Dendritic cell treated with granulocyte-macrophage colony-stimulating factor and Interleukin-4, amounts not matched to agents 40 ng/mL and 50 ng/mL, for 4 days (primary cell): ENCODE results near the gene USP48.

Experiments used
- H3K27ac Mint-ChIP-seq: one replicate; pipeline ENCODE4 v1.8.0; 2022; ENCODE audit warnings: mild to moderate bottlenecking, mixed read lengths
- H3K27me3 Mint-ChIP-seq: one replicate; pipeline ENCODE4 v1.8.0; 2022; ENCODE audit warnings: mild to moderate bottlenecking, mixed read lengths
- H3K36me3 Mint-ChIP-seq: one replicate; pipeline ENCODE4 v1.8.0; 2022; ENCODE audit warnings: low read depth, mixed read lengths
- H3K4me1 Mint-ChIP-seq: one replicate; pipeline ENCODE4 v1.8.0; 2022; ENCODE audit warnings: low read depth, mixed read lengths
- H3K4me3 Mint-ChIP-seq: one replicate; pipeline ENCODE4 v1.8.0; 2022; ENCODE audit warnings: mild to moderate bottlenecking, moderate library complexity, mixed read lengths
- H3K9me3 Mint-ChIP-seq: one replicate; pipeline ENCODE4 v1.8.0; 2022; ENCODE audit warnings: mixed read lengths
- intact Hi-C: fragments of 100-400 bp; cut with micrococcal nuclease; formaldehyde crosslinking; loops from one replicate; pipeline ENCODE4 v1.15.0; 2022

USP48 gene

GRCh38 chr1:21759818-21760217, 23.1 kb downstream of the USP48 start:
- no peak overlapping the region for H3K4me3 Mint-ChIP-seq
- H3K27ac Mint-ChIP-seq: no peak overlapping the region
- H3K27me3 Mint-ChIP-seq: no peaks in the 10 kb centered on the region
- H3K4me1 Mint-ChIP-seq: peaks cover 39% of the 10 kb centered on the region
- H3K9me3 Mint-ChIP-seq: no peaks in the 10 kb centered on the region
- H3K36me3 Mint-ChIP-seq: peaks cover 20% of the 10 kb centered on the region
- intact Hi-C loops: no loop called here

- no peaks in the 10 kb centered on the region for H3K9me3 Mint-ChIP-seq
- peaks cover 27% of the 10 kb centered on the region for H3K36me3 Mint-ChIP-seq
- H3K4me3 Mint-ChIP-seq: no peak overlapping the region
- H3K27ac Mint-ChIP-seq: no peak overlapping the region
- intact Hi-C loops: no loop called here
- no peaks in the 10 kb centered on the region for H3K27me3 Mint-ChIP-seq
- H3K4me1 Mint-ChIP-seq: peaks cover 32% of the 10 kb centered on the region
Measured at GRCh38 chr1:21759182-21759581, 23.8 kb downstream of the USP48 start.

DNA sequence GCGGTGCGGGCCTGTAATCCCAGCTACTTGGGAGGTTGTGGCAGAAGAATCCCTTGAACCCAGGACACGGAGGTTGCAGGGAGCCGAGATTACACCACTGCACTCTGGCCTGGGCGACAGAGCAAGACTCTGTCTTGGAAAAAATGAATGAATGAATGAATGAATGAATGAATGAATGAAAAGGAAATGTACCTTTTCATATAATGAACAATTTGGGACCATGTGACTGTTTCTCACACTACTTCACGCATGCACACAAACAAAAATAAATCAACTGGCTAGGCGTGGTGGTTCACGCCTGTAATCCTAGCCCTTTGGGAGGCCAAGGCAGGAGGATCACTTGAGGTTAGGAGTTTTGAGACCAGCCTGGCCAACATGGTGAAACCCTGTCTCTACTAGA, 24.3 kb downstream of the USP48 start:
- H3K4me1 Mint-ChIP-seq: peaks cover 27% of the 10 kb centered on the region
- peaks cover 32% of the 10 kb centered on the region for H3K36me3 Mint-ChIP-seq
- no peak overlapping the region for H3K4me3 Mint-ChIP-seq
- no peaks in the 10 kb centered on the region for H3K9me3 Mint-ChIP-seq
- intact Hi-C loops: no loop called here
- H3K27ac Mint-ChIP-seq: no peak overlapping the region
- H3K27me3 Mint-ChIP-seq: no peaks in the 10 kb centered on the region

GRCh38 chr1:21756393-21757089, 26.4 kb downstream of the USP48 start:
- no peak overlapping the region for H3K4me3 Mint-ChIP-seq
- peaks cover 50% of the 10 kb centered on the region for H3K36me3 Mint-ChIP-seq
- H3K4me1 Mint-ChIP-seq: peaks cover 21% of the 10 kb centered on the region
- H3K27me3 Mint-ChIP-seq: no peaks in the 10 kb centered on the region
- H3K27ac Mint-ChIP-seq: no peak overlapping the region
- no peaks in the 10 kb centered on the region for H3K9me3 Mint-ChIP-seq
- intact Hi-C loops: no loop called here

DNA sequence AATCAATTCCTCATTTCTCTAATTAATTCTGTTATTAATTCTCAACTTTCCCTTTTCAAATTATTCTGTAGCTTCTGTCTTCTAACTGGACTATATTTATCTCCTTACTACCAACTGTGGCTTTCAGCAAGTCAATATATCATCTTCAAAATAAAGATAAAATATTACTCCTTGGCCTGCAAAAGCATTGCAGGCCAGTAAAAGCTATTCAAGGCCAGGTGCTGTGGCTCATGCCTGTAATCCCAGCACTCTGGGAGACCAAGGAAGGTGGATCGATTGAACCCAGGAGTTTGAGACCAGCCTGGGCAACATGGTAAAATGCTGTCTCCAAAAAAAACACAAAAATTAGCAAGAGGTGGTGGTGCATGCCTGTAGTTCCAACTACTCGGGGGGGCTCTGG, 27.9 kb downstream of the USP48 start:
- intact Hi-C loops: no loop called here
- H3K27ac Mint-ChIP-seq: no peak overlapping the region
- peaks cover 65% of the 10 kb centered on the region for H3K36me3 Mint-ChIP-seq
- H3K4me1 Mint-ChIP-seq: peaks cover 15% of the 10 kb centered on the region
- no peaks in the 10 kb centered on the region for H3K9me3 Mint-ChIP-seq
- H3K27me3 Mint-ChIP-seq: no peaks in the 10 kb centered on the region
- no peak overlapping the region for H3K4me3 Mint-ChIP-seq

- intact Hi-C loops: no loop called here
- Mint-ChIP-seq H3K9me3 (no peaks in the 10 kb centered on the region), H3K4me1 (peaks cover 10% of the 10 kb centered on the region), H3K36me3 (peaks cover 70% of the 10 kb centered on the region), H3K4me3 (no peak overlapping the region), H3K27me3 (no peaks in the 10 kb centered on the region), H3K27ac (no peak overlapping the region)
Measured at GRCh38 chr1:21754583-21754982, 28.4 kb downstream of the USP48 start.

GRCh38 chr1:21752186-21752585, 30.8 kb downstream of the USP48 start:
- Mint-ChIP-seq H3K36me3 (peaks cover 91% of the 10 kb centered on the region), H3K4me1 (no peaks in the 10 kb centered on the region), H3K9me3 (no peaks in the 10 kb centered on the region), H3K27ac (no peak overlapping the region), H3K4me3 (no peak overlapping the region), H3K27me3 (no peaks in the 10 kb centered on the region)
- intact Hi-C loops: no loop called here

DNA sequence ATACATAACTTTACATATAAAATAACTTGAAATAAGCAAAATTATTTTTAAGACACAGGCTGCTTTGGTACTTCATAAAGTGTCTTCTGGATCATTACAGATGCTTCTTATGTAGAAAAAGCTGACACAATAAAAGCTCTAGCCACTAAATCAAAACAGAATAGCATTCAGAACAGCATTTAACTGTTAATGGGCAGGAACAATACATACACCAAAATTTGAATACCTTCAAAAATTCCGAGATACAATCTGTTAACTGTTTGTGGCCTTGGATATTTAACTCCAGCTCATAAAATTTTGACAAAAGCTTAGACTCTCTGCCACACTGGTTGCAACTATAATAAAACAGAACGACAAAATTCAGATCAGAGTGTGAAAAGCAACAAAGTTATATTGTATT, 31.7 kb downstream of the USP48 start:
- no peak overlapping the region for H3K4me3 Mint-ChIP-seq
- no peaks in the 10 kb centered on the region for H3K4me1 Mint-ChIP-seq
- intact Hi-C loops: no loop called here
- H3K9me3 Mint-ChIP-seq: no peaks in the 10 kb centered on the region
- no peaks in the 10 kb centered on the region for H3K27me3 Mint-ChIP-seq
- H3K27ac Mint-ChIP-seq: no peak overlapping the region
- H3K36me3 Mint-ChIP-seq: peaks cover 85% of the 10 kb centered on the region

- H3K4me3 Mint-ChIP-seq: no peak overlapping the region
- H3K36me3 Mint-ChIP-seq: peaks cover 81% of the 10 kb centered on the region
- H3K27me3 Mint-ChIP-seq: no peaks in the 10 kb centered on the region
- H3K4me1 Mint-ChIP-seq: no peaks in the 10 kb centered on the region
- no peaks in the 10 kb centered on the region for H3K9me3 Mint-ChIP-seq
- intact Hi-C loops: no loop called here
- H3K27ac Mint-ChIP-seq: no peak overlapping the region
Measured at GRCh38 chr1:21750841-21751240, 32.1 kb downstream of the USP48 start.

GRCh38 chr1:21749859-21750468, 33.0 kb downstream of the USP48 start:
- intact Hi-C loops: no loop called here
- H3K36me3 Mint-ChIP-seq: peaks cover 72% of the 10 kb centered on the region
- no peaks in the 10 kb centered on the region for H3K27me3 Mint-ChIP-seq
- H3K4me1 Mint-ChIP-seq: no peaks in the 10 kb centered on the region
- H3K27ac Mint-ChIP-seq: no peak overlapping the region
- no peak overlapping the region for H3K4me3 Mint-ChIP-seq
- H3K9me3 Mint-ChIP-seq: no peaks in the 10 kb centered on the region

DNA sequence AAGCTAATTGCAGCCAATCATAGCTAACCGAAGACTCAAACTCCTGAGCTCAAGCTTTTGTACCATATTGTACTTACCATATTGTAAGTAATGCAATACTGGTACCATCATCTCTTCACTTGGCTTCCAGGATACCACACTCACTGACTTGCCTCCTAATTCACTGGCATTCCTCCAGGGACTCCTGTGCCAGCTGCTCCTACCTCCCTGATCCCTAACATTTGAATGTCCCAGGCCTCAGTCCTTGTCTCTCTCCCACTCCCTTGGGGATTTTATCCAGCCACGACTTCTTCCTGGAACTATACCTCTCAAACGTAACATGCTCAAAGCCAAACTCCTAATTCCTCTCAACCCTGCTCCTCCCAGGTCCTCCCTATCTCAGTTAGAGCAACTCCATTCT, 33.8 kb downstream of the USP48 start:
- Mint-ChIP-seq H3K36me3 (peaks cover 72% of the 10 kb centered on the region), H3K27me3 (no peaks in the 10 kb centered on the region), H3K4me1 (no peaks in the 10 kb centered on the region), H3K9me3 (no peaks in the 10 kb centered on the region), H3K27ac (no peak overlapping the region), H3K4me3 (no peak overlapping the region)
- intact Hi-C loops: no loop called here

DNA sequence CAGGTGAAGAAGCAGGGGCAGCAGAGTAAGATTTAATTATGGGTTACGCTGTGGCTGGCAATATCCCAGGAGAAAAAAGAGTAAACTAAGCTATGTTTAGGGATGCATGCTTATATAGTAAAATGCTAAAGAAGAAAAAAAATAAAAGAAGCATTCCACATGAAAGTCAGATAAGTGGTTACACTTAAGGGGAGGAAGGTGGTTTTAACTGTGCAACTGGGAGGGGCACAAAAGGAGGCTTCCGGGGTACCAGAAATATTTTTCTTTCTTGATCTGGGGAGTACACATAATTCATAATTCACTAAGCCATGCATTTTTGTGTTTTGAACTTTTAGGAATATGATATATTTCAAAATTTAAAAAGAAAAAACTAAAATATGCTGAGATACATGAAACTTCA, 39.5 kb downstream of the USP48 start:
- Mint-ChIP-seq H3K27ac (no peak overlapping the region), H3K27me3 (no peaks in the 10 kb centered on the region), H3K4me1 (peaks cover 10% of the 10 kb centered on the region), H3K9me3 (no peaks in the 10 kb centered on the region), H3K36me3 (peaks cover 62% of the 10 kb centered on the region), H3K4me3 (no peak overlapping the region)
- intact Hi-C loops: no loop called here

- Mint-ChIP-seq H3K9me3 (no peaks in the 10 kb centered on the region), H3K27me3 (no peaks in the 10 kb centered on the region), H3K36me3 (peaks cover 57% of the 10 kb centered on the region), H3K27ac (no peak overlapping the region), H3K4me3 (no peak overlapping the region), H3K4me1 (peaks cover 10% of the 10 kb centered on the region)
- intact Hi-C loops: no loop called here
Measured at GRCh38 chr1:21742578-21742977, 40.4 kb downstream of the USP48 start.

DNA sequence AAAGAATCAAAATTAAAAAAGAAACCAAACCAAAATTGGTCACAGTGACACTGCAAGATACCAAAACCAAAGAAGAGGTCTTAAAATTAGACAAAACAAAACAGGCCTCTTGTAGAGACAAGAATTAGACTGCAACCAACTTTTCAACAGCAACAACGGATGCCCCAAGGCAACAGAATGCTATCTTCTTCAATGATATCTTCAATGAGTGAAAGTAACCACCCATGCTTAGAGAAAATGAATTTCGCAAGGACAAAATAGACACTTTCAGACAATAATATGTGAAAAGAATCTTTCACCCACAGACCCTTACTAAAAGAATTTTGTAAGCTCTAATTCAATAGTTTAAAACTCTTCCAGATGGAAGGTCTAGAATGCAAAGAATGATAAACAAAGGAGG, 41.7 kb downstream of the USP48 start:
- intact Hi-C loops: no loop called here
- no peak overlapping the region for H3K4me3 Mint-ChIP-seq
- no peaks in the 10 kb centered on the region for H3K9me3 Mint-ChIP-seq
- no peak overlapping the region for H3K27ac Mint-ChIP-seq
- no peaks in the 10 kb centered on the region for H3K27me3 Mint-ChIP-seq
- H3K36me3 Mint-ChIP-seq: peaks cover 65% of the 10 kb centered on the region
- peaks cover 10% of the 10 kb centered on the region for H3K4me1 Mint-ChIP-seq

DNA sequence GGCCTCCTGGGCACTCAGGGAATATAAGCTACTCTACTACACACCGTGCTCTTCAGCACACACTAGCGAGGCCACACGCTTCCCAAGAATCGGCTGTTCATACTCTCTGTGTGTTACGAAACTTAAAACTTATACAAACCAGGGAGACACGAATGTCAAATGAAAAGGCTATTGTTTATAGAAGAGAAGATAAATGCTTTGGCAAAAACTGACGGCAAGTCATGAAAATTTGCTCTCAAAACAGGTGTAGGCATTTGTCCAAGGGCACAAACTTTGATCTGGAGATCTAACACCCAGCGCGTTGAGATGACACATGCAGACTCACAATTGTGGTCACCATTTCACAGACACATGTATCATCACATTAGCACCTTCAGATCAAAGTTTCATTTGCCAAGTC, 46.1 kb downstream of the USP48 start:
- Mint-ChIP-seq H3K27me3 (no peaks in the 10 kb centered on the region), H3K36me3 (peaks cover 77% of the 10 kb centered on the region), H3K4me1 (no peaks in the 10 kb centered on the region), H3K9me3 (no peaks in the 10 kb centered on the region), H3K4me3 (no peak overlapping the region), H3K27ac (no peak overlapping the region)
- intact Hi-C loops: no loop called here
